Endometrial microvascular endothelial cells (primary cell): Measurements from ENCODE around the gene PLA2G3. TPM values are rescaled to one million over a fixed set of nuclear protein-coding genes. Genes with fewer than 3 reads are reported as not detected.
"Not testable (repeated sequence)": the region's sequence is repeated elsewhere in the genome, so short reads cannot be mapped to it uniquely, and the experiment has no call there.

ENCODE experiments used
- in situ Hi-C: cut with HindIII; loops from 2 replicates; pipeline ENCODE4 v1.10.0; 2017; ENCODE audit warnings: low sequenced_read_pairs, low pct_unique_long_range_greater_than_20kb; ENCODE audit errors: inconsistent ontology term
- total RNA-seq: library from RNA; depleted of rRNA; stranded (reverse); fragments of >200 nt; gene quantifications from one replicate; pipeline ENCODE4 v1.2.3, GENCODE V29; 2015; ENCODE audit errors: inconsistent ontology term

The PLA2G3 gene
- total RNA-seq, 1 donor from 2014 or later, result not detected

DNA sequence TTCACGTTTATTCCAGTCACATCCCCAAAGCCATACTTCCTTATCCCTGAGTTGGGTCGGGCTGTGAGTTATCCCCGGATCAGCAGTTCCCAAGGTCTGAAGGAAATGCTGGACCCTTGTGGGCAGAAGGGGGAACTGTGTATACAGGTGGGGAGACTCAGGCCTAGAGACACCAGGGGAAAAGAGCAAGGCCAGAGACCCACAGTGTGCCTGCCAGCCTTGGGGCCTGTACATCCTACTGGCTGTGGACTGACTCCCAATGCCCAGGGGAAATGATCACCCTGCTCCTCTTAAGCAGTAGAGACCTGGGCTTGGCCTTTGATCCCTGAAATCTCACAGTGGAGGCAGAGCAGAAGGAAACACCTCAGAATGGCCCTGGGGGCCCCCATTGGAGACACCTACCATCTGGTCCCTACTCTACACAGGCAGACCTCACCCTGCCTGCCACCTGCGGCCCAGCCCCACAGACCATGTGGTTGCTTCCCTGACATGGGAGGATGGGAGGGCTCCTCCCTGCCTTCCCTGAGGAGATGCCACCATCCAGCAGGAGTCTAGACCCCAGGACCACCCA lies 34.2 kb downstream of the PLA2G3 start:
- in situ Hi-C loops, result no loop called here

DNA sequence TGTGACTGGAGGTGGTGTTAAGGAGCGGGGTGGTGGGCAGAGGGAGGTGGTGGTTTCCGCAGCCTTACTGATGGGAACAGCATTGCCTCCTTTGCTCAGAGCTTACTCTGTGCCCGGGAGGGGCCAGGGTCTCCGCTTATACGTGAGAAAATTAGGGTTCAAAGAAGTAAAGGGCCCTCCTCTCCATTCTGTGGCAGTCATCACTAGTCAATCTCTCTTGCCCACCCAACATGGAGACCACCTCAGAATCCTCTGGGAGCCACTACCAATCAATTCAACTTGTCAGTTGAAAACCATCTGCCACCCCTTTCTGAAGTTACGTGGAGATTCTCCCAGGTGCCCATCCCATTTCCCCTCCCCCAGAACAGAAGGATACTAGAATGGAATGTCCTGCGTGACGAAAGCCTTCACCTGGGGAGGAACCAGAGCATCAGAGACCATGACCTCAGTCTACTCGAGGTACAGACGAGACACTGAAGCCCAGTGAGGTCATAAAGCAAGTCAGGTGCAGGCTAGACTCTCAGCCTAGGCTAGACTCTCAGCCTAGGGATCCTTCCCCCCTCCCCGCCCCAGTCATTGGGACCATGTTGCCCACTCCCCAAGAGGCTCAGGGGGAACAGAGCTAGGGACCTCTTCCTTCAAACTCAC lies 34.9 kb downstream of the PLA2G3 start:
- in situ Hi-C loops, result no loop called here

DNA sequence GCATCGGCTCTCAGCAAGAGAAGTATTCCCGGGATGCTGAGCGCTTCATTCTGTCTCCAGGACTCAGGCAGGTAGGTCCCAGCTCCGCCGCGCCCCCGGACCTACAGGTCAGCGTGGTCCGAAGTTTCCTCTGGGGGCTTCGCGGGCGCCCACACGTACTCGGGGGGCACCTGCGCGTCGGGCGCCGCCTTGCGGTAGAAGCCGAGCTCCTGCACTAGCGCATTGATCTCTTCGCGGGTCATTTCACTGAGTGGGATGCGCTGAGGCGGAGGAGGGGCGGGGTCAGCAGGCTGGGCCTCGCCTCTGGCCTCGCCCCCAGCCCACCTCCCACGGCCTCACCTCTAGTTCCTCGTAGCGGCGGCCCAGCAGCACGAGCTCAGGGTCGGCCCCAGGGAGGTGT lies 35.4 kb downstream of the PLA2G3 start:
- in situ Hi-C loops, result no loop called here

DNA sequence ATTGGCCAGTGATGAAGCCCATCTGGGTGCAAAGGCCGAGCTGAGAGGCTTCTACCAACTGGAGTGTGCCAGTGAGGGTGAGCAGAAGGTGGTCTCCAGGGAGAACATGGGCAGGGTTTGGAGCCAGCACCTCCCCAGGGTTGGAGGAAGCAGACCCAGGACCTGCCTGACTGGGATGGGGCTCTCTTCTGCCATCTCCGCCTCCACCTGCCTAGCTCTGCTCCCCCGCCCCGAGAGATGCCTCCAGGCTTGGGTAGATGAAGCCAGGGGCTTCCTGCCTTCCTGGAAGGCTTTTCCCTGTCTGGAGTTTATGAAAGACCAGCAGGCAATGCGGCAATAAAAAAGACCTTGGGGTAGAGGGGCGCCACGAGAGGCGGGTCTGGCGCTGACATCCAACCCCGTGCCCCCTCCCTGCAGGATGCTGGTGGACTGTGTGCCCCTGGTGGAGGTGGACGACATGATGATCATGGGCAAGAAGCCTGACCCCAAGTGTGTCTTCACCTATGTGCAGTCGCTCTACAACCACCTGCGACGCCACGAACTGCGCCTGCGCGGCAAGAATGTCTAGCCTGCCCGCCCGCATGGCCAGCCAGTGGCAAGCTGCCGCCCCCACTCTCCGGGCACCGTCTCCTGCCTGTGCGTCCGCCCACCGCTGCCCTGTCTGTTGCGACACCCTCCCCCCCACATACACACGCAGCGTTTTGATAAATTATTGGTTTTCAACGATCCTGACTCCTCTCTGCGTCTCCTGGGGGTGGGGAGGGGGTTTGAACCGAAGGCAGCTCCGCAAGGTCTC lies 36.2 kb downstream of the PLA2G3 start:
- in situ Hi-C loops, result no loop called here

- in situ Hi-C loops, result no loop called here
Measured at GRCh38 chr22:31103111-31103510, 37.2 kb downstream of the PLA2G3 start.

DNA sequence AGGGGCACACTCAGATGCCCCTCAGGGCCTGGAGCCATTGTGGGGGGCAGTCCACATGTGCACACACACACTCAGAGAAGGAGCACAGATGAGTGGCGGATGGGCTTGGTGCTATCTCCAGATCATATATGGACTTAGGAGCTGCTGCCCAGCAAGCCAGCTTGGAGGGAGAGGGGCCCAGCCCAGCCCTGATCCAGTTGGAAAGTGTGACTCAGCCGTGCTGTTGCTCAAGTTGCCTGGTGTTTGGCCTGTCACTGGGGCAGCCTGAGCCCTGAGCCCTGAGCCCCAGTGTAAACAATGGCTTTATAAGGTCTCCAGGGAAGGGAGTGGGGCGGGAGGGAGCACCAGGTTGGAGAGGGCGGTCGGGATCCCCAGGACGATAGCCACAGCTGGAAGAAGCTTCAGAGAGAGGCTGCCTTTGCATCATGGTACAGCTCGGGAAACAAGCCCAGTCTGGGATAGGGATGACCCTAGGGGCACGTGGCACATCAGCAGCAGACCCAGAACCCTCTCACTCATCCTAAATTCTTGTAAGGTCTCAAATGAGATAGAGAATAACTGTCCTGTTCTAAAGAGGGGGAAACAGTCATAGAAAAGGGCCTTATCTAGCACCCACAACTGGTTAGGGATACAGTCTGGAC lies 37.7 kb downstream of the PLA2G3 start:
- in situ Hi-C loops, result no loop called here

DNA sequence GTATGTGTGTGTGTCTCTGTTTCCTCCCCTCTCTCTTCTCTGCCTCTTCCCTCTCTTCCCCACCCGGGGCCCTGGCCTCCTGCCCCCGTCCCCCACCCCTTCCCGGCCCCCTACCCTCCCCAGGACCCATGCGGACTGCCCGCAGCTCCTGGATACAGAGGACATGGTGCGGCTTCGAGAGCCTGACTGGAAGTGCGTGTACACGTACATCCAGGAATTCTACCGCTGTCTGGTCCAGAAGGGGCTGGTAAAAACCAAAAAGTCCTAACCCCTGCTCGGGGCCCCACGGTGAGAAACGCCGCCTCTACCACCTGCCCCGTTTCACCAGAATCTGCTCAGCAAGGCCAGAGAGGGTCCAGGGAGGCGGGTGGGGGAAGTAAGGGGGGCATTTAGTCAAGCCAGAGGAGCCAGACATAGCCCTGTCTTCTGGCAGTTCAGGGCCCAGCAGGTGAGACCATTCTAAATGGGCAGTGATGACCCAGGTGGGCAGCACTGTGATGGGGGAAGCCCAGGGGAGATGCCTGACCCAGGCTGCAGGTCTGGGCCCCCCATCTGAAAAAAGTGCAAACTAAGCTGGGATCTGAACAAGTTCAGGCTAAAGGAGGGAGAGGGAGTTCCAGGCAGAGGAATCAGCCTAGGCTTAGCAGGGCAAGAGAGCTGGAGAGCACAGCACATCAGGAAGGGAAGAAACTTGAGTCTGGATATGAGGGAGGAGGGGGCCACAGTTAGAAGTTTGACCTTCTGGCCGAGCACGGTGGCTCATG lies 39.4 kb downstream of the PLA2G3 start:
- in situ Hi-C loops, result no loop called here

DNA sequence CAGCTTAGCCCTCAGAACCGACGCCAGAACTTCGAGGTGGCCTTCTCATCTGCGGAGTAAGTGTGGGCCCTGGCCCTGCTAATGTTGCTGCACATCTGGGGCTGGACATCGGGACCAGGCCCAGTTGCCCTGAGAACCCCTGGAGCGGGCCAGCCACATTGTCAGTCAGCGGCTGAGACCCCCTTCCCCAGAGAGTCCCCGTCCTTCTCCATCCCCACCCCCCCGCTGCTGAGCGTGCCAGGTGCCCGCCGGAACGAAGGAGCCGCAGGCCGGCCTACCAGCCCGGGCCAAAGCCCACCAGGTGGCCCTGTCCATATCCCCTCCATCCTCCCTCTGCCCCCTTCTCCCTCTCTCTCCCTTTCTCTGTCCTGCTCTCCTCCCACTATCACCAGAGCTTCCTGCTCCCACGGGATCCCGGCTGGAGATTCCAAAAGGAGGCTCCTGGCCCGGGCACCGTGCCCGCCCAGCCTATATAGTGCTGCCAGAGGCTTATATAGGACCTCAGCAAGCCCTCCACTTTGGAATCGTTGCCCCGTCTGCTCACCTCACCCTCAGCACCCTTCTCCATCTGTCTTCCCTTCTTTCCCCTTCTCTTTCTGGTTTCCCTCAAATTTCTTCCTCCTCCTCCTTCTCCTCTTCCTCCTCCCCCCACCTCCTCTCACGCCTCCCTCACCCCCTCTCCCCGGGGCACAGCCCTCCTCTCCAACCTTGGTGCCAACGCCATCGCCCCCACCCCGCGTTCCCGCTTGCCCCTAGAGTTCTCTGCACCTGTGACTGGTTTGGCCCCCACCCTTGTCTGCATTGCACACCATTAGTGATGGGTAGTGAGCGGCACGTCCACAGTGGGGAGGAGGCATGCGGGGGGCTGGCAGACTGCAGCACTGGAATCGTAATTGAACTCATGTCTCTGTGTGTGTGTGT lies 40.2 kb downstream of the PLA2G3 start:
- in situ Hi-C loops, result no loop called here

DNA sequence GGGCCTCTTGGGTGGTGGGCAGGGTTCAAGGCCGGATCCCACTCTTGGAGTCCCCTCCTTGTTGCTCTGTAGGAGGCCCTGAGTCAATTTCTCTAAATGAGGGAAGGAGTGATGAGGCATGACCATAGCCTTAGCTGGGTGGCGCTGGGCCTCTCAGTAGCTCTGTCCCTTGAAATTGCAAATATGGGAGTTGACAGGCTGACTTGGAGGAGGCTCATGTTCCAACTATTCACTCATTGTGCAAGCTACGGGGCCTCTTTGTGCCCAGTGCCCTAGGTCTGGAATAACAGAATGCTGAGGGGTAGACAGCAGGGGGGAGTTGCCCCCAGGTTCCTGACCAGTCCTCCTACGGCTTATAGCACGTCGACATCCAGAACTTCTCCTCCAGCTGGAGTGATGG lies 40.9 kb downstream of the PLA2G3 start:
- in situ Hi-C loops, result no loop called here

DNA sequence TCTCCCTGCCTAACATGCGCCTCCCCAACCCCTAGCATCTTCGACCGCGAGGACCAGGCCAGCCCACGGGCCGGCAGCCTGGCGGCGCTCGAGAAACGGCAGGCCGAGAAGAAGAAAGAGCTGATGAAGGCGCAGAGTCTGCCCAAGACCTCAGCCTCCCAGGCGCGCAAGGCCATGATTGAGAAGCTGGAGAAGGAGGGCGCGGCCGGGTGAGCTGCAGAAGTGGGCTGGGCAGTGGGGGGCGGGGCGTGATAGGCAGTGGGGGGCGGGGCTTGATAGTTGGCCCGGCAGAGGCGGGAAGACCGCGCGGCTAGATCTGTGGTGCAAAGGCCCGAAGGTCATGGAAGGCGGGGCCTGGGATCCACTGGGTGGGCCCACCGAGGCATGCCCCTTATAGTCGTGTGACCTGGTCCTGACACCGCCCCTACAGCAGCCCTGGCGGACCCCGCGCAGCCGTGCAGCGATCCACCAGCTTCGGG lies 41.6 kb downstream of the PLA2G3 start:
- in situ Hi-C loops, result no loop called here

GRCh38 chr22:31097941-31098631 lies 42.2 kb downstream of the PLA2G3 start:
- in situ Hi-C loops, result no loop called here

GRCh38 chr22:31097539-31097938 lies 42.8 kb downstream of the PLA2G3 start:
- in situ Hi-C loops, result not testable (repeated sequence)

DNA sequence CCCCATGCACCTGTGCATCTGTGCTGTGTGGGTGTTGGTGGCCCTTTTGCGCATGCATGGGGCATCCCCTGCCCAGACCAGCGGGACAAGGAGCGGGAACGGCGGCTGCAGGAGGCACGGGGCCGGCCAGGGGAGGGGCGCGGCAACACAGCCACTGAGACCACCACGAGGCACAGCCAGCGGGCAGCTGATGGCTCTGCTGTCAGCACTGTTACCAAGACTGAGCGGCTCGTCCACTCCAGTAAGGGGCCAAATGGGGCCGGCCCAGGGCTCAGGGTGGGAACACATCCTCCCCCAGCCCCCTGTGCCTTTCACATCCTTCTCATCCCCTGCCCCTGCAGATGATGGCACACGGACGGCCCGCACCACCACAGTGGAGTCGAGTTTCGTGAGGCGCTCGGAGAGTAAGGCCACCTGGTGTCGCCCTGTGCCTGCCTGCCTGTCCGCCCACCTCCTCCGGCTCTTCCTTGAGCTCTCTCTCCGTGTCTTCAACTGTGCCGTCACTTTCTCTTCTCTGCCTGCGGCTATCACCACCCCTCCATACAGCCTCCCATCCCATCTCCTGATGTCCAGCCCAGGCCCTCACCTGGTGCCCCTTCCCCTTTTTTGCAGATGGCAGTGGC lies 43.5 kb downstream of the PLA2G3 start:
- in situ Hi-C loops, result no loop called here

DNA sequence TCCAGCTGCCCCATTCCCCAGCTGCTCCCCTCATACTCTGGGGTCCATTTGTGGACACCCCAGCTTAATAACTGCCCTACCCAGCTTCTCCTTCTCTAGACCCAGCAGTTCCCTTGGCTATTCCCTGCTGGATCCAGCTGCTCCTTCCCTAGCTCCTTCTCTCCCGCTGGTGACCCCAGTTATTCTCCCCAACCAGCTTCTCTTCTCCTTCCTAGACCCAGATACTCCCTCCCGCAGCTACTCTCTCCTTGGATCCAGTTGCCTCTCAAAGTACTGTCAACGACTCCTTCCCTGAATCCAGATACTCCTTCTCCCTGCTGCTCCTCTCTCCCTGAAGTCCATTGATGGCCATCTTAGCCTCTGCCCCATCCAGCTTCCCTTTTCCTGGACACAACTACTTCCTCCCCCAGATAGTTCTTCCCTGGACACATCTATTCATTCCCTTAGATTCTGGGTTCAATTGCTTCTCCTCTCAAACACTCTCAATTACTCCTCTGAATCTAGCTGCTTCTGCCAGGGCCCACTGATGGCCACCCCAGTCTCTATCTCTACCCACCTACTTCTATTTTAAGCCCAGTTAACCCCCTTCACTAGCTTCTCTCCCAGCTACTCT lies 44.6 kb downstream of the PLA2G3 start:
- in situ Hi-C loops, result no loop called here

DNA sequence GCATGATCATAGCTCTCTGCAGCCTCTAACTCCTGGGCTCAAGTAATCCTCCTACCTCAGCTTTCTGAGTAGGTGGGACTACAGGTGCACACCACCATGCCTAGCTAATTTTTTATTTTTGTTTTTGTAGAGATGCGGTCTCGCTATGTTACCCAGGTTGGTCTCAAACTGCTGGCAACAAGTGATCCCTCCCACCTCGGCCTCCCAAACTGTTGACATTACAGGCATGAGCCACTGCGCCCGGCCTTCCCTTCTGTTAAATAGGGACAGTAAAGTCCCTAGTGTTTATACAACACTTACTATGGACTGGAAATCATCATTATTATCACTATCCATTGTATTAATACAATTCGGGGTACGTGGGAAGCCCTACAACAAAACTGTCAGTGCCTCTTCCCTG lies 45.6 kb downstream of the PLA2G3 start:
- in situ Hi-C loops, result no loop called here

DNA sequence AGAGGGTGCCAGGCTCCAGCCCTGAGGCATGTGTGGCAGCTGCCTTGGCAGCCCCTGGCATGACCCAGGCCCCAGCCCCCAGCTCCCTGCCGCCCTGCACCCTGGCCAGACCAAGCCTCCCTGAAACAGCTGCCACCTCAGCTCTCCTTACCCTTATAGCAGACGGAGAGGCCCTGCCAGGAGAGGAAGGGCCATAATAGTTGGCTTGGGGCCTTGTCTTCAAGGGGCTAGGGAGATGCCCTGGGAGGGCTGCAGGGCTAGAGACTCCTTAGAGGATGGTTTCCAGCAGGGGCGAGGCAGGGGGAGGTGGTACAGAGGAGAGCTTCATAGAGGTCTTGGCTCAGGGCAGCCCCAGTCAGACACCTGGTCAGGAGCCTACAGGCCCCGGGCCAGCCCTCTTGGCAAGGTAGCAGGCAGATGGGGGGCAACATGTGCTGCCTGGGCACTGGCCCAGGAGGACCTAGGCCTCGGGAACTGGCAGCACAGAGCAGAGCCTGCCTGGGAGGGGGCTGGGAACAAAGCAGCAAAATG lies 46.2 kb downstream of the PLA2G3 start:
- in situ Hi-C loops, result no loop called here
